GM12873 (cell line): ENCODE results near the gene WDR82.

ENCODE experiments used
- TF ChIP-seq, protein P1 (sequence below): IDR thresholded peaks from 2 replicates; pipeline ENCODE4 v1.5.1; 2012; ENCODE audit warnings: low read depth, mild to moderate bottlenecking, moderate library complexity, low read length, control low read depth; ENCODE audit not compliant: insufficient read depth; ENCODE audit errors: missing control alignments

WDR82 gene

DNA sequence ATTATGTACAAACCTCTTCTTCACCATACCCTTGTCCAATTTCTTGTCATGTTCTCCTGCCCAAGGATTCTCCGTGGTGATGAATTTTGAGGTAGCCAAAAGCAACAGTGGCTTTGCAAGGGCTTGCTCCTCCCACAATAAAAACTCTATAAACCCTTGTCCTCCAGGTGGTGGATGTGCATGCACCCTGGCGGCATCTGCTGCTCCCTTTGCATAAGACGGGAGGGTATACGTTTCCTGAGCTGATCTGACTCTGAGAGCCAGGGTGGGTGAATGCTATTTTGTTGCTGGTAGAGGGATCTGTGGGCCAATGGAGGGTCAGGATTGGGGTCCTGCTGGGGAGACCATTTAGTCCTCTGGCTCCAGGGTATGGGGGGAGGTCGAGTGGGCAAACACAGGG lies 43.0 kb upstream of the WDR82 start:
- TF ChIP-seq, protein P1, sequence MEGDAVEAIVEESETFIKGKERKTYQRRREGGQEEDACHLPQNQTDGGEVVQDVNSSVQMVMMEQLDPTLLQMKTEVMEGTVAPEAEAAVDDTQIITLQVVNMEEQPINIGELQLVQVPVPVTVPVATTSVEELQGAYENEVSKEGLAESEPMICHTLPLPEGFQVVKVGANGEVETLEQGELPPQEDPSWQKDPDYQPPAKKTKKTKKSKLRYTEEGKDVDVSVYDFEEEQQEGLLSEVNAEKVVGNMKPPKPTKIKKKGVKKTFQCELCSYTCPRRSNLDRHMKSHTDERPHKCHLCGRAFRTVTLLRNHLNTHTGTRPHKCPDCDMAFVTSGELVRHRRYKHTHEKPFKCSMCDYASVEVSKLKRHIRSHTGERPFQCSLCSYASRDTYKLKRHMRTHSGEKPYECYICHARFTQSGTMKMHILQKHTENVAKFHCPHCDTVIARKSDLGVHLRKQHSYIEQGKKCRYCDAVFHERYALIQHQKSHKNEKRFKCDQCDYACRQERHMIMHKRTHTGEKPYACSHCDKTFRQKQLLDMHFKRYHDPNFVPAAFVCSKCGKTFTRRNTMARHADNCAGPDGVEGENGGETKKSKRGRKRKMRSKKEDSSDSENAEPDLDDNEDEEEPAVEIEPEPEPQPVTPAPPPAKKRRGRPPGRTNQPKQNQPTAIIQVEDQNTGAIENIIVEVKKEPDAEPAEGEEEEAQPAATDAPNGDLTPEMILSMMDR, result no peak

DNA sequence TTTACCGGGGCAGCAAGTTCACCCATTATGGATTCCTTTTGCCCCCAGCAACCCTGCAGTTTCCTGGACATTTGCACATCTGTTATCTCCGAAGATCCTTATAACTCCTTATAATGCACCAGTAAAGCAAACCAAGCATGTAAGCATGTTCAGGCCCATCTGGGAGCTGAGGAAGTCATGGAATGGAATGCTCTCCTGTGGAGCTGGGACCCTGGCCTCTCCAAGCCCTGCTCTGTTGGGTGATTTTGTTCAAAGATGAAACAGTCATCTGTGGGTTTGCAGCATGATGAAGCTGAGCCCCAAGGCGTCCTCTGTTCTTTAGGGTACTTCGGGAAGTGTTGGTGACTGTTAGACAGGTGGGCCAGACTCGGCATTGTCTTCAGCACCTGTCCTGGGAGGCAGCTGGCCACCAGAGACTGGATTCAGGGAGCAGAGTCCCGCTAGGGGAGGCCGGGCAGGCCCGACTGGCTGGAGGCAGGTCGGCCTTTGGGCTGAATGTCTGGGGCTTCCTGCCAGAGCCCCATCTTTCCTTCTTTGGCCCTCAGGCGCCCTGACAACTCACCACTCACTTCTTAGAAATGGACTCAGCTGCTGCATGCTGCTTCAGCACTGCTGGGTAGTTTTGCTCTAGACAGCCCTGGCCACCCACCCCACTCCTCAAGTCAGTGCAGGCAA lies 41.6 kb upstream of the WDR82 start:
- TF ChIP-seq, protein P1, result no peak

DNA sequence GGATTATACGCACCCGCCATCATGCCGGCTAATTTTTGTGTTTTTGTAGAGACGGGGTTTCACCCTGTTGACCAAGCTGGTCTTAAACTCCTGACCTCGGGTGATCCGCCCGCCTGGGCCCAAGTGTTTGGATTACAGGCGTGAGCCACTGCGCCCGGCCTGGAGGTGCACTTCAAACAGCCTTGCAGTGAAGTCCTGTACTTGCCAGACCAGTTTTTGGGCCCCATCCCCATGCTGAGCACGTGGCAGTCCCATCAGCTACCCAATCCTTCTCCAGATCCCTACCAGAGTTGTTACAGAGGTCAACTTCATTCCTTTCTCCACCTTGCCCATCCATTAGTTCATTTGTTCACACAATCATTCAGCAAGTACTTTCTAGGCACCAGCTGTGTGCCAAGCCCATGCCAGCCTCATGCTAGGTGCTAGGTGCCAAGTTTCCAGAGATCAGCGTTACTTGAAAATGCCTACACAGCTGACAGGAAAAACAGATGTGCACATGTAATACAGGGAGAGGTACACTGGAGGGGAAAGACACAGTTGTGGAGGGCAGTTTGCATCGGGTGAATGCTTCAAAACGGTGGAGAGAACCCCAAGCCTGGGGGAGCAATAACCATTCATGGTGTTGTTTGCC lies 39.9 kb upstream of the WDR82 start:
- TF ChIP-seq, protein P1, result no peak

DNA sequence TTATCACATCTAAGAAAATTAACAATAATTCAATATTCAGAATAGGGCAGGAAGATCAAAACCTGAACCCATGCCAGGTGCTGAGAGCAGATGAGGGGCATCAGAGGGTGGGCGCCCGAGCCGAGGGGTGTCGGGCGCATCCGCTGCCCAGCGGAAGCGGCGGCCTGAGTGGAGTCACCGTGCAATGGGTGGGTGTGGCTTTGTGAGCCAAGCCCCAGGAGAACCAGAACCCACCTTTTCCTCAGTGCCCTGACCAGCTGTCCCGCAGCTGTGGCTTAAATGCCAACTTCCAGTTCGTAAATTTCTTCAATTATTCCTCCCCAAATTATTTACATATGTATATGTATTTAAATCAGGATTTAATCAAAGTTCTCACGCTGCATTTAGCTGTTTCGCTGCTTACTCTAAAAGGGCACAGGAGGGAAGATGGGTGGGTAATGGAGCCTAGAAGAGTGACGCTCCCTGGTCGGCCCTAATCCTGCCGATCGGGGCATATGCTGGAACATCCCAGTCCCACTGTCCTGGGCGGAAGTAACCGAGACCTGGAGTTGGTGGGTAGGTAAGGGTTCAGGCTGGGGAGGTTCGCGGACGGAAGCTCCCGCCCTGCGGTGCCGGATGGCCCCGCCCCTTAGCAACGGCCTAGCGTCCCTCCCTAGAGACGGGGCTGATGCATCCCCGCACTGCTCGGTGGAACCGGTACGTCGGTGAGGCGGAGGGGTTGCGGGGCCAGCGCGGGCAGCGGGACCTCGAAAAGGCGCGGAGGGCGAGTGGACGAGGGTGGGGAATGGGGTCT lies 39.0 kb upstream of the WDR82 start:
- TF ChIP-seq, protein P1, result no peak

DNA sequence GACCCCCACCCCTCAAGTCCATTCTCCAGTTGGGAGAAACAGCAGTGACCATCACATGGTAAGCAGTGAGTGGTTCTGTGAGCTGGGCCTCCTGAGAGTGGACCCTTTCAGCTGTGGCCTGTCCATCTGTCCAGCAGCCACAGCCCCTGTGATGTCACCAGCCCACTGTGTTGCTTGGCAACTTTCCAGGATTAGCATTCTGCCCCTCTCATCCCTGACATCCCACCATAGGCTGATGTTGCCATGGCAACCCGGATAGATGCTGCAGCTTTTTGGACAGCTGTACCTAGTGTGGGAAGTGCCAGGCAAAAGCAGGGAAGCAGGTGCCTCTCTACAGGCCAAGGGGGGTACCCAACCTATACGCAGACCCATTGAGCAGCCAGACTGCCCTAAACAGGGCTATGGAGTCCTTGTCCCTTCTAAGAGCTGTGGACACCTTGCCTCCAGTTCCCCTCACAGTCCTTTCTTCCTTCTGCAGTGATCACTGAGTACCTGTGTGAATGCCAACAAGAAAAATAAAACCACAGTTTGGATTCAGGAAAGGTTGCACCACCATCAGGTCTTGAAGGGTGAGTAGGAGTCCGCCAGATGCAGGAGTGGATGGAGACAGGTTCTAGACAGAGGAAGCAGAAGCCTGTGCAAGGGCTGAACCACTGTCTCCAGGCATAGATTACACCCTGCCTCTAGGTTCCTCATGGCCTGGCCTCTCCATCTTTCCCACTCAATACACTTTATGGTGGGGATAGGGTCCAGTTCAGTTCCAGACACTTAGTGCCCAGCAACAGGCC lies 37.7 kb upstream of the WDR82 start, which contains the start of gene DNAH1:
Gene DNAH1, plus strand, starts transcription at position 343 of the 788 bp plus-strand sequence. CDS start 6,124 bp downstream, outside the sequence.
- TF ChIP-seq, protein P1, result no peak

DNA sequence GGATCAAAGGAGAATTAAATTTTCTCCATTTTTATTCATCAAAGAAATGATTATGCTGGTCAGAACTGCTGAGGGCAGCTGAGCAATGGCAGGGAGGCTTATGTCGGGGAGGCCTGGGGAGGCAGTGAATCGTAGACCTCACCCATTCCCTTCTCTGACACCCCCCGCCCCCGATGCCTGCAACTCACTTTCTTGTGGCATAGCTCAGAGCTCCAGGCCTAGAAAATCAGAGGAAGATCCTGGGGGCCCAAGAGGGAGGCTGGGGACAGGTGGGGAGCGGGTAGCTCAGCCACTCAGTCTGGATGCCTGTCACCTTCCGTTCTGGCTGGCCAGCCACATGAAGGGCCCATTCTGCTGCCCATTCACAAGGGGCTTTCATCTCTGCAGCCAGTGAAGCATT lies 36.6 kb upstream of the WDR82 start:
- TF ChIP-seq, protein P1, result no peak

DNA sequence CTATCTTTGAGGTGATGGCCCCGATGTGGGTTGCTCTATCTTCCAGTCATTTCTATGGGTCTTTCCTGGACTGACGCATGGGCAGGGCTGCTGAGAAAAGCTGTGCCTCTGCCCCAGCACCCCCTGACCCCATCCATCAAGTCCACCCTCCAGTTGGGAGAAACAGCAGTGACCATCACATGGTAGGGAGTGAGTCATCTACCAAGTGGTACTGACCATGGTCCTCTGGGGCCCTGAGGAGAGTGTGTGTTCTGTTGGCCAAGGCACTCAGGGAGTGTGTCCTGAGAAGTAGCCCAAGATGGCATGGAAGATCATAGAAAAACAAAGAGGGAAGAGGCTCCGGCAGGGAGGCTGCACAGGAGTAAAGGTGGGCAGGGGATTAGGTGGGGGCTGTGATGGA lies 36.0 kb upstream of the WDR82 start:
- TF ChIP-seq, protein P1, result no peak
